Upper lobe of left lung (tissue), 4 donors: ENCODE data around the gene GASK1A.

Source experiments
- EP300 ChIP-seq, 4 donors: sonication (generic); formaldehyde crosslinking; IDR thresholded peaks; one replicate each; pipeline ENCODE4 v1.5.1; 2017; ENCODE audit warnings: antibody characterized with exemption in 4 of 4, control low read depth in 2 of 4
- TF ChIP-seq, protein P1 (sequence below), 6 experiments: fragments of 450-650 bp in 4 of 6; fragments of 200-600 bp in 2 of 6; sonication (generic) in 2 of 6; IDR thresholded peaks; one replicate each; pipeline ENCODE4 v1.5.1; 2016 to 2019; ENCODE audit warnings: antibody characterized with exemption in 6 of 6

GRCh38 chr3:42970976-42971772 is 7.9 kb upstream of the GASK1A start:
- TF ChIP-seq EP300 (IDR thresholded peaks at IDR 0.05), result no peak
- TF ChIP-seq, protein P1, sequence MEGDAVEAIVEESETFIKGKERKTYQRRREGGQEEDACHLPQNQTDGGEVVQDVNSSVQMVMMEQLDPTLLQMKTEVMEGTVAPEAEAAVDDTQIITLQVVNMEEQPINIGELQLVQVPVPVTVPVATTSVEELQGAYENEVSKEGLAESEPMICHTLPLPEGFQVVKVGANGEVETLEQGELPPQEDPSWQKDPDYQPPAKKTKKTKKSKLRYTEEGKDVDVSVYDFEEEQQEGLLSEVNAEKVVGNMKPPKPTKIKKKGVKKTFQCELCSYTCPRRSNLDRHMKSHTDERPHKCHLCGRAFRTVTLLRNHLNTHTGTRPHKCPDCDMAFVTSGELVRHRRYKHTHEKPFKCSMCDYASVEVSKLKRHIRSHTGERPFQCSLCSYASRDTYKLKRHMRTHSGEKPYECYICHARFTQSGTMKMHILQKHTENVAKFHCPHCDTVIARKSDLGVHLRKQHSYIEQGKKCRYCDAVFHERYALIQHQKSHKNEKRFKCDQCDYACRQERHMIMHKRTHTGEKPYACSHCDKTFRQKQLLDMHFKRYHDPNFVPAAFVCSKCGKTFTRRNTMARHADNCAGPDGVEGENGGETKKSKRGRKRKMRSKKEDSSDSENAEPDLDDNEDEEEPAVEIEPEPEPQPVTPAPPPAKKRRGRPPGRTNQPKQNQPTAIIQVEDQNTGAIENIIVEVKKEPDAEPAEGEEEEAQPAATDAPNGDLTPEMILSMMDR (IDR thresholded peaks at IDR 0.05), result no peak
